ENCODE results near the gene CAPN12.

DNA sequence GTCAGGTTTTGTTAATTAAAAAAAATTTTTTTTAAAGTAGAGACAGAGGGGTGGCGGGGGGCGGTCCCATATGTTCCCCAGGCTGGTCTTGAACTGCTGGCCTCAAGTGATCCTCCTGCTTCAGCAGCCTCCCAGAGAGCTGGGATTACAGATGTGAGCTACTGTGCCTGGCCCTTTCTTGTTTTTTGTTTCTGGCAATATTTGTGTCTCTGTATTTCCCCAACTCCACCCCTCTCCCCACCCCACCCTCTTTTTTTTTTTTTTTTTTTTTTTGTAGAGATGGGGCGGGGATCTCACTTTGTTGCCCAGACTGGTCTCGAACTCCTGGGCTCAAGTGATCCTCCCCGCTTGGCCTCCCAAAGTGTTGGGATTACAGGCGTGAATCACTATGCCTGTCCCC, 600 bp upstream of the CAPN12 start:
- TF ChIP-seq POLR2A (IDR thresholded peaks at IDR 0.05; ENCODE audit: low read depth, low read length): no peak
- TF ChIP-seq, protein P1, sequence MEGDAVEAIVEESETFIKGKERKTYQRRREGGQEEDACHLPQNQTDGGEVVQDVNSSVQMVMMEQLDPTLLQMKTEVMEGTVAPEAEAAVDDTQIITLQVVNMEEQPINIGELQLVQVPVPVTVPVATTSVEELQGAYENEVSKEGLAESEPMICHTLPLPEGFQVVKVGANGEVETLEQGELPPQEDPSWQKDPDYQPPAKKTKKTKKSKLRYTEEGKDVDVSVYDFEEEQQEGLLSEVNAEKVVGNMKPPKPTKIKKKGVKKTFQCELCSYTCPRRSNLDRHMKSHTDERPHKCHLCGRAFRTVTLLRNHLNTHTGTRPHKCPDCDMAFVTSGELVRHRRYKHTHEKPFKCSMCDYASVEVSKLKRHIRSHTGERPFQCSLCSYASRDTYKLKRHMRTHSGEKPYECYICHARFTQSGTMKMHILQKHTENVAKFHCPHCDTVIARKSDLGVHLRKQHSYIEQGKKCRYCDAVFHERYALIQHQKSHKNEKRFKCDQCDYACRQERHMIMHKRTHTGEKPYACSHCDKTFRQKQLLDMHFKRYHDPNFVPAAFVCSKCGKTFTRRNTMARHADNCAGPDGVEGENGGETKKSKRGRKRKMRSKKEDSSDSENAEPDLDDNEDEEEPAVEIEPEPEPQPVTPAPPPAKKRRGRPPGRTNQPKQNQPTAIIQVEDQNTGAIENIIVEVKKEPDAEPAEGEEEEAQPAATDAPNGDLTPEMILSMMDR (IDR thresholded peaks at IDR 0.05 in 2 of 3, conservative IDR thresholded peaks at IDR 0.05 in 1 of 3; ENCODE audit: control insufficient read depth in 2 of 3, extremely low read depth in 1 of 3, insufficient read depth in 1 of 3, low read depth in 3 of 3, low read length in 3 of 3): no peak
- TF ChIP-seq USF2 (IDR thresholded peaks at IDR 0.05; ENCODE audit: borderline replicate concordance, low read depth, low read length): no peak
- no peak for TF ChIP-seq REST (IDR thresholded peaks at IDR 0.05; ENCODE audit: low read depth, low read length)
- TF ChIP-seq POLR2AphosphoS5 (IDR thresholded peaks at IDR 0.05; ENCODE audit: low read length): no peak
- TF ChIP-seq RFX5 (IDR thresholded peaks at IDR 0.05; ENCODE audit: low read depth, low read length): no peak
- TF ChIP-seq CREB1 (IDR thresholded peaks at IDR 0.05; ENCODE audit: low read depth): no peak

Data from GM12878 (cell line).